Testis (tissue), 2 donors: ENCODE measurements around the gene CCDC7.

Source experiments
- CTCF ChIP-seq, 3 experiments: fragments of 450-650 bp in 2 of 3; fragments of 200-600 bp in 1 of 3; sonication (generic) in 1 of 3; IDR thresholded peaks; one replicate each; pipeline ENCODE4 v1.5.1; 2016 to 2019; ENCODE audit warnings: antibody characterized with exemption in 3 of 3, mild to moderate bottlenecking in 2 of 3, moderate library complexity in 1 of 3
- POLR2A ChIP-seq: fragments of 450-650 bp; IDR thresholded peaks from one replicate; pipeline ENCODE4 v1.6.1; 2017; ENCODE audit warnings: antibody characterized with exemption, mild to moderate bottlenecking, moderate library complexity

DNA sequence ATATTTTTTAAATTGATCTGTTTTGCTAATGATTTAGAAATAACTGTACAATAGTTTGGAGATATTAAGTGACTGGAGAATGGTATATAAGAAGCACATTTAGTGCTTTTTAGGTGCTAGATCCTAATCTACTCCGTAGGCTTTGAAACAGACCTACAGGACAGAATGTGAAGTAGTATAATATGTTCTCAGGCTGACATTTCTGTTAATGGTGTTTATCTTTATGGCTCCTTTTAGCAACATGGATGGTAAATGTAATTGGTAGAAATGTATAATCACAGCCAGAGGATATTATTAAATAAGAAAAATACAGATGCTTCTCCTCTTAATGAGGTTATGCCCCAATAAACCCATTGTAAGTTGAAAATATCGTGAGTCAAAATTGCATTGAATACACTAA is 30.6 kb upstream of the CCDC7 start:
- TF ChIP-seq POLR2A (no peak), CTCF (IDR thresholded peaks at IDR 0.05) (no peak)
